Stimulated activated CD4-positive, alpha-beta T cell treated with anti-CD3 and anti-CD28 coated beads, Interleukin-1b, Interleukin-23, amount 100 ng/mL, for 24 hours (primary cell): ENCODE data around the gene SPESP1.
"Not testable (repeated sequence)": the region's sequence is repeated elsewhere in the genome, so short reads cannot be mapped to it uniquely, and the experiment has no call there.

Experiments
- DNase-seq, 4 experiments: peaks; one replicate each; pipeline ENCODE4 v3.0.0-alpha.2; 2020; ENCODE audit warnings: low read depth in 4 of 4, low spot score in 1 of 4

The SPESP1 gene

DNA sequence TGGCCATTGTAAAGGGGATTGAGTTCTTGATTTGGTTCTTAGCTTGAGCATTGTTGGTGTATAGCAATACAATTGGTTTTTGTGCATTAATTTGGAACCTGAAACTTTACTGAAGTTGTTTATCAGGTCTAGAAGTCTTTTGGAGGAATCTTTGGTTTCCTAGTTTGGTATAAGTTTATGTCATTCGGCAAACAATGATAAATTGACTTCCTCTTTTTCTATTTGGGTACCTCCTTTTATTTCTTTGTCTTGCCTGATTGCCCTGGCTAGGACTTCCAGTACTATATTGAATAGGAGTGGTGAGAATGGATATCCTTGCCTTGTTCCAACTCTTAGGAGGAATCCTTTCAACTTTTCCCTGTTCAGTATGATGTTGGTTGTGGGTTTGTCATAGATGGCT, 32.1 kb downstream of the SPESP1 start:
- DNase-seq = no peak

DNA sequence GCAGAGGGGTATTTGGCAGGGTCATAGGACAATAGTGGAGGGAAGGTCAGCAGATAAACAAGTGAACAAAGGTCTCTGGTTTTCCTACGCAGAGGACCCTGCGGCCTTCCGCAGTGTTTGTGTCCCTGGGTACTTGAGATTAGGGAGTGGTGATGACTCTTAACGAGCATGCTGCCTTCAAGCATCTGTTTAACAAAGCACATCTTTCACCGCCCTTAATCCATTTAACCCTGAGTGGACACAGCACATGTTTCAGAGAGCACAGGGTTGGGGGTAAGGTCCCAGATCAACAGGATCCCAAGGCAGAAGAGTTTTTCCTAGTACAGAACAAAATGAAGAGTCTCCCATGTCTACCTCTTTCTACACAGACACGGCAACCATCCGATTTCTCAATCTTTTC, 33.4 kb downstream of the SPESP1 start:
- DNase-seq = not testable (repeated sequence)

- DNase-seq = no peak
These were observed 36.7 kb downstream of the SPESP1 start for GRCh38 chr15:68966996-68967395.

DNA sequence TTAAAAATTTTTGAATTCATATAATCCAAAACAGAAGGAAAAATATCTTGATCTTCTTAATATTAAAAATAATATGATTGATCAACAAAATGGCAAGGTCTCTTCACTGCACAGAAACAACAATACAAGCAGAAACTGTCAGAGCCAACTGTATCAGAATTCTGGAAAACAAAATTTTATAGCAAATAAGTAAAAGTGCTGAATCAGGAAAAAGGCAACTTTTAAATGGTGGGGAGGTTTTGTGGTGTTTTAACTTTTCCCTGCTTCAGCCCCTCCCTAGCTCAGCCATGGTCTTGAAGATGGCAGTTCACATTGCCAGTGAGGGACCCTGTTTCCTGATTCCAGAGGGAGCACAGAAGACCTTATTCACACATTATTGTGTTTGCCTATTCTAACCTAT, 37.6 kb downstream of the SPESP1 start:
- no peak for DNase-seq

GRCh38 chr15:68969298-68969697, 39.0 kb downstream of the SPESP1 start:
- DNase-seq = no peak

- DNase-seq = no peak
These were observed 42.1 kb downstream of the SPESP1 start for GRCh38 chr15:68972201-68973065.

DNA sequence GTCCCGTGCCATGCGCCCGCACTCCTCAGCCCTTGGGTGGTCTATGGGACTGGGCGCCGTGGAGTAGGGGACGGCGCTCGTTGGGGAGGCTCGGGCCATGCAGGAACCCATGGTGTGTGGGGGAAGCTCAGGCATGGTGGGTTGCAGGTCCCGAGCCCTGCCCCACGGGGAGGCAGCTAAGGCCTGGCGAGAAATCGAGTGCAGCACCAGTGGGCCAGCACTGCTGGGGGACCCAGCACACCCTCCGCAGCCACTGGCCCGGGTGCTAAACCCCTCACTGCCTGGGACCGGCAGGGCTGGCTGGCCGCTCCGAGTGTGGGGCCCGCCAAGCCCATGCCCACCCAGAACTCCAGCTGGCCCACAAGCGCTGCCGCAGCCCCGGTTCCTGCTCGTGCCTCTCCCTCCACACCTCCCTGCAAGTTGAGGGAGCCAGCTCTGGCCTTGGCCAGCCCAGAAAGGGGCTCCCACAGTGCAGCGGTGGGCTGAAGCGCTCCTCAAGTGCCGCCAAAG, 45.4 kb downstream of the SPESP1 start:
- not testable (repeated sequence) for DNase-seq

DNA sequence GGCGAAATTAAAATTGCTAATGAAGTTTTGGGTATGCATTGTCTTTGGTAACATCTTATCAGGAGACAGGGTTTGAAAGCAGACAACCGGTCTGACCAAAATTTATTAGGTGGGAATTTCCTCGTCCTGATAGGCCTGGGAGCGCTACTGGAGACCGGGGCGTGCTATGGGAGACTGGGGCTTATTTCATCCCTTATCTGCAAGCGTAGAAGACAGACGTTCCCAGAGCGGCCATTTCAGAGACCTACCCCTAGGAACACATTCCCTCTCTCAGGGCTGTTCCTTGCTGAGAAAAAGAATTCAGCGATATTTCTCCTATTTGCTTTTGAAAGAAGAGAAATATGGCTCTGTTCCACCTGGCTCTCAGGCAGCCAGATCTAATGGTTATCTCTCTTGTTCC, 47.1 kb downstream of the SPESP1 start:
- not testable (repeated sequence) for DNase-seq

GRCh38 chr15:68979006-68979405, 48.7 kb downstream of the SPESP1 start:
- no peak for DNase-seq

DNA sequence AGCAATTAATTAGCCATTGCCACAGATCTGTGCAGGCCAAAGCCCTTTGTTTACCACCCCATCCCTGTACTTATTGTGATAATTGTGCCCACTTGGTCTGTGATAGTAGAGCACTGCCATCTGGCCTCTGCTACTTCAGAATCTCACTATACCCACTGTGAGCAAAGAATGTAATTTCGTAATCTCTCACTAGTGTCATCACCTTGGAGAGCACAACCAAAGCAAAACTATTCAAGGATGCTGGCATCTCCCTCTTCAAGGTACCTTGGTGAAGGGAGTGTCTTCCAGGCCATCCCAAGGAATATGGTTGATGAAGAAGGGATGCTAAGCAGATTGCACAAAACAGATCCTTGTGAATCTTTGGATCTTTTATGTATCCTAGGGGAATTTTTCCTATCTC, 49.5 kb downstream of the SPESP1 start:
- DNase-seq = no peak

GRCh38 chr15:68980786-68981185, 50.5 kb downstream of the SPESP1 start:
- no peak for DNase-seq

DNA sequence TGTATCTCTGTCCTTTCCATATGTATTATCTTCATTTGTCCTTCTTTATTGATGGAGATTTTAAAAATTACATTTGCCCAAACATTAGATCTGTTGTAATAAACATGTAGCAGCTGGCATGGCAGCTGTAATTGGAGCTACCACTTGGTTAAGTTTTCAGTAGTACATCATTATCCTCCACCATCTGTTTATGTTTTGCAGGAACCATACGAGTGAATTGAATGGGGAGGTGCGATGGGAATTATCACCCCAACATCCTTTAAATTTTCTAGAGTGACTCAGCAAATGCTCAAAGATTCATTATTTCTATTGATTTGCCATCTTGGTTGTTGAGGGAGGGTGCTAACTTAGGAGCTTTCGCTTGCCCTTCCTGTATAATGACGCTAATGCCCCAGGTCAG, 51.6 kb downstream of the SPESP1 start:
- DNase-seq = no peak

DNA sequence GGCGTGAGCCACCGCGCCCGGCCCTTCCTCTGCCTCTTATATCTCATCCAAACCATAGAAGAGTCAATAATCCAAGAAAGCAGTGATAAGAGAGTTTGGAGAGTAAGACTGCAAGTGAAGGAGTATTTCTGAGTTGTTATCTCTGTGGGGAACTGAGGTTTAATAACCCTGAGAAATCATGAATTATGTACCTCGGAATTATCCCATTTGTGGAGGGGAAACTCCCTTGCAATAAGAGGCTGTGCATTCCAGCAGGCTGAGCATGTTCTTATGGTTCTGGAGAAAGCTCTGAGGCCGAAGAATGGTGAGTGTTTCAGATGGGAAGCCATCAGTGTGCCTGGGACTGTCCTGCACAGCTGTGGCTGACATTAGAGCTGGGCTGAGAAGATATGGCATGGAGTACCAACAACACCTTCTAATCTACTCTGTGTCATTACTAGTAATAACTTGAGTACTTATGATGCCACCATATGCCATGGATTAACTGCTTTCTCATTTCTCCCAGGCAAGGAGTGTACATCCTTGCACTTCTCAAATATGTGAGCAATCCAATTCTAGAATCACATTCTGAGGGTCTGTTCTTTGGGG, 52.7 kb downstream of the SPESP1 start:
- DNase-seq = no peak

GRCh38 chr15:68983961-68984481, 53.7 kb downstream of the SPESP1 start:
- no peak for DNase-seq

DNA sequence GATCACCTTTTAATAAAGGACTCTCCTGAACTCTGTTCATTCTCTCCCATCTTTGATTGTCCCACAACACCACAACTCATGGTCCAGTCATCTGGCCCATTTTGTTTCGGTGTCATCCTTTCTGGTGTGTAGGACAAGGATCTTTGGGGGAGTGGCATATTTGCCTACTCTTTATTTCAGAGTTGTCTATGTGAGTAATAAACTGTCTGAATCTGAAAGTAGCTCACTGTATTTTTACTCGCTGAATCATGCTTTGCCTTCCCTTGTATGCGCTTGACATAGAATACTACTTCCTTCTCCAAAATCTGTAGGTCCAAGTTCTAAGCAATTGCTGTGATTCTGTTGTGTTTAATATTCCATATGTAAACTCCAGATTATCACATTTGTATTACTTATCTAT, 54.3 kb downstream of the SPESP1 start:
- no peak for DNase-seq

- DNase-seq = no peak
These were observed 55.1 kb downstream of the SPESP1 start for GRCh38 chr15:68985361-68985891.

DNA sequence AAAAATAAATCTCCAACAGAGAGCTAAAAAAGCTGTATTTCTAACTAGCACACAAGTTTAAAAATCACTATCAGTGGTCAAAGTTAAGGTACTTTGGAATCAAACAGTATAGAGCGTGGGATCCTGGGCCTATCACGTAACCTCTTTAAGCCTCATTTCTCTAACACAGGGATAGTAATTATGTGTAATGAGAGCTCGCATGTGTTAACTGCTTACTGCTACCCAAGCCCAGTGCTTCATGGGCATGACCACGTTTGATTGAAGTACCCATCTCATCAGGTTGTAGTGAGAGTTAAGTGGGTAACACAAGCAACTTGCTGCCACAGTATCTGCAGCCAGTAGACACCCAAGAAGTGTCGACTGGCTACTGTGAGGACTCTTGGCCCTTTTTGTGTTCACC, 56.0 kb downstream of the SPESP1 start:
- no peak for DNase-seq

- no peak for DNase-seq
These were observed 56.8 kb downstream of the SPESP1 start for GRCh38 chr15:68987120-68987519.

DNA sequence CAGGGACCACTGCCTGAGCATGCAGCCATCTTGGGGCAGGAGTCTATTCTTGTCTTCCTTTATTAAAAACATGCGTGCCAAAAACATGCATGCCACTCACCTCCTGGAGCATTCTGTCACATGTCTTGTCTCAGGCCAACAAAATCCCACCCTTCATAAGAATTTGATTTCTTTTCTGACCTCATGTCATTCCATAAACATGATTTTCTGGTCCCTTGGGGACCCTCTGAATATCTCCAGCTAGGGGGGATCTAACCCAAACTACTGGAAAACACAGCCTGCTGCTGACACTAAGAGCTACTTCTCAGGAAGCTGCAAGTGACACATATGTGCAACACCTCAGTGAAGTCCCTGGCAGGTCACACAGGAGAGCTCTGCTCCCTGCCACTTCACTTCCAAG, 57.4 kb downstream of the SPESP1 start:
- DNase-seq = no peak

DNA sequence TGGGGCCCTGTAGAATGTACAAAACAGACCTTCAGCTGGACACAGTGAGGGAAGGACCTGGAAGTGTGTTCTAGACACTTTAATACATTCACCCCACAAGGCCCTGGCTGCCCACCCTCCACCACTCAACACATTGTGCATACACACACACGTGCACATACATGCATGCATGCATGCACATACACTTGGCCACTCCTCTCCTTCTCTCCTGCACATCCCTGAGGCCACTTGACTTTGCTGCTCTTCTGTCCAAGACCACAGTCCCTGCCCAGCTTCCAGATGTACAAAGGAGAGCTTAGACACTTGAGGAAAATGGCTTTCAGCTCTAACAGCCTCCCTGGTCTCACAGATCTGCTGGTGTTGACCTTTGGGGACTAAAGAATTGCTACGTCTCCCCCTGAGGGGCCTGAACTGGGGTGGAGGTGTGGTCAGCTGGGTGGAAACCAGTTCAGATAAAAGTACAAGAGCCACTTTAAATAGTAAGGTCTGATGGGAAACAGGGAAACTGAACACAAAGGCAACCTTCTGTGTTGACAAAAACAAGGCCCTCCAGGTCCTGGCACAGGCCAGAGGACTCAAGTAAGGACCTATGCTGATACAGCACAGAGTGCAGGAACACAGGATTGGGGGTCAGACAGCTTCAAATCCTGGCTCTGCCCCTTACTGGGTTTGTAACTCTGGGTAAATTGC, 59.4 kb downstream of the SPESP1 start:
- no peak for DNase-seq

- DNase-seq = no peak
These were observed 60.1 kb downstream of the SPESP1 start for GRCh38 chr15:68990231-68990991.
